Stimulated activated CD4-positive, alpha-beta T cell treated with anti-CD3 and anti-CD28 coated beads, Interleukin-12 subunit alpha, Interleukin-12 subunit beta, amount 100 ng/mL, for 4 hours (primary cell): ENCODE data around the gene PCDHA13.
"Not testable (repeated sequence)": the region's sequence is repeated elsewhere in the genome, so short reads cannot be mapped to it uniquely, and the experiment has no call there.

Experiments used
- DNase-seq: peaks from one replicate; pipeline ENCODE4 v3.0.0-alpha.2; 2020

The PCDHA13 gene

GRCh38 chr5:140881889-140882590 is at the start of gene PCDHA13:
Gene PCDHA13 (plus strand): TSS chr5:140882124. CDS start chr5:140882269, 145 bp downstream.
- DNase-seq, result no peak

- no peak for DNase-seq
Measured at GRCh38 chr5:140833993-140834392, 47.9 kb upstream of the PCDHA13 start, which contains the start of gene PCDHA7. Gene PCDHA7 (plus strand): TSS chr5:140834269. CDS start chr5:140834384, 115 bp downstream.

GRCh38 chr5:140834439-140835008 is 47.4 kb upstream of the PCDHA13 start:
- DNase-seq, result not testable (repeated sequence)

- DNase-seq, result no peak
Measured at GRCh38 chr5:140835622-140836510, 46.1 kb upstream of the PCDHA13 start.

GRCh38 chr5:140840978-140841962 is 40.7 kb upstream of the PCDHA13 start, which contains the start of gene PCDHA8:
Gene PCDHA8 (plus strand): TSS chr5:140841187. CDS start chr5:140841322, 135 bp downstream.
- no peak for DNase-seq

GRCh38 chr5:140842798-140843733 is 38.9 kb upstream of the PCDHA13 start:
- DNase-seq, result no peak

GRCh38 chr5:140848139-140849102 is 33.5 kb upstream of the PCDHA13 start, which contains the start of gene PCDHA9:
Gene PCDHA9 (plus strand): TSS chr5:140848382. CDS start chr5:140848496, 114 bp downstream.
- DNase-seq, result not testable (repeated sequence)

- not testable (repeated sequence) for DNase-seq
Measured at GRCh38 chr5:140849831-140850634, 31.9 kb upstream of the PCDHA13 start.

- DNase-seq, result no peak
Measured at GRCh38 chr5:140855772-140856674, 25.9 kb upstream of the PCDHA13 start, which contains the start of gene PCDHA10. Gene PCDHA10 (plus strand): TSS chr5:140855897. CDS start chr5:140856049, 152 bp downstream.

- DNase-seq, result no peak
Measured at GRCh38 chr5:140857177-140857986, 24.5 kb upstream of the PCDHA13 start.

GRCh38 chr5:140857987-140858240 is 24.0 kb upstream of the PCDHA13 start:
- no peak for DNase-seq

GRCh38 chr5:140862441-140863295 is 19.3 kb upstream of the PCDHA13 start:
- no peak for DNase-seq

- DNase-seq, result no peak
Measured at GRCh38 chr5:140868721-140869554, 13.0 kb upstream of the PCDHA13 start, which contains the start of gene PCDHA11. Gene PCDHA11 (plus strand): TSS chr5:140868957. CDS start chr5:140869104, 147 bp downstream.

GRCh38 chr5:140869555-140869886 is 12.4 kb upstream of the PCDHA13 start:
- no peak for DNase-seq
